Measurements from ENCODE around the gene MANSC1. TPM values are rescaled to one million over a fixed set of nuclear protein-coding genes. Genes with fewer than 3 reads are reported as not detected.
A peak's percentile ranks its signal among the peaks of the same experiment; 100 is the strongest.

MANSC1 gene
- total and polyA plus RNA-seq, 9 of the 15 experiments (the other 6 are each of a cell fraction or from before 2014, with no cell fraction given) = 0.76 to 8.6 (median 3.1) TPM

GRCh38 chr12:12384571-12385340, 34.7 kb upstream of the MANSC1 start:
- in situ Hi-C loops (cut with MboI) = no loop called here
- FAIRE-seq (no peak), DNase-seq (ENCODE audit: extremely low read depth in 1 of 4, low spot score in 3 of 4) (peak; percentile 13 to 41 (median 16)), ATAC-seq (peak; percentile 71)
- Histone ChIP-seq H2AFZ (ENCODE audit: low read depth, low read length) (no peak overlapping the region), H3K4me2 (ENCODE audit: insufficient read depth, low read length) (peak overlapping the region; percentile 38; the same call in 1 of the 2 replicates), H3K9me3 (replicated peaks; ENCODE audit: control insufficient read depth, insufficient read depth, low read depth, low read length) (no peaks in the 10 kb centered on the region), H3K79me2 (ENCODE audit: control insufficient read depth, insufficient read depth, low read length) (no peaks in the 10 kb centered on the region), H3K27ac (ENCODE audit: extremely low read depth, low read depth, low read length) (no peak overlapping the region), H3K4me3 (no peak overlapping the region), H3K36me3 (ENCODE audit: control insufficient read depth, insufficient read depth, low read length) (0 out of 3 replicates have a peak, but pooled peaks cover 2% of the 10 kb centered on the region), H3K4me1 (replicated peaks in 1 of 2; ENCODE audit: control insufficient read depth in 2 of 2, insufficient read depth in 2 of 2, low read length in 2 of 2) (peaks cover 3 to 13% of the 10 kb centered on the region in 2 experiments; a peak in 3 of 5 replicates), H3K9ac (ENCODE audit: insufficient read depth in 1 of 2, low read depth in 2 of 2, low read length in 2 of 2) (no peak overlapping the region), H3K9me1 (ENCODE audit: control insufficient read depth, insufficient read depth, low read length) (no peaks in the 10 kb centered on the region), H3K27me3 (ENCODE audit: control insufficient read depth in 2 of 2, insufficient read depth in 2 of 2, low read length in 2 of 2) (no peaks in the 10 kb centered on the region), H4K20me1 (replicated peaks; ENCODE audit: control insufficient read depth, insufficient read depth, low read length) (no peaks in the 10 kb centered on the region)
- TF ChIP-seq RAD51 (IDR thresholded peaks at IDR 0.05; ENCODE audit: borderline replicate concordance, low read depth) (peak; percentile 67), TFE3 (CRISPR knock-in tag; IDR thresholded peaks at IDR 0.05) (peak; percentile 52; the same call in 1 of the 2 replicates), ARID3B (CRISPR knock-in tag; IDR thresholded peaks at IDR 0.05; ENCODE audit: borderline replicate concordance) (no peak), SREBF2 (CRISPR knock-in tag; IDR thresholded peaks at IDR 0.05) (no peak), TOE1 (IDR thresholded peaks at IDR 0.05; ENCODE audit: borderline replicate concordance) (peak; percentile 48; the same call in 1 of the 2 replicates), TOE1 (CRISPR knock-in tag; IDR thresholded peaks at IDR 0.05; ENCODE audit: borderline replicate concordance, low read depth) (no peak), KLF1 (tag; IDR thresholded peaks at IDR 0.05) (no peak), ZNF282 (CRISPR knock-in tag; IDR thresholded peaks at IDR 0.05) (no peak), HNRNPLL (IDR thresholded peaks at IDR 0.05; ENCODE audit: low read depth, low read length, poor library complexity, severe bottlenecking) (no peak), BHLHE40 (IDR thresholded peaks at IDR 0.05; ENCODE audit: low read length) (0 out of 2 replicates have a peak, but pooled peaks have one; percentile 24), USF1 (CRISPR knock-in tag; IDR thresholded peaks at IDR 0.05) (peak; percentile 63), E2F1 (CRISPR knock-in tag; IDR thresholded peaks at IDR 0.05) (no peak), USF2 (CRISPR knock-in tag; IDR thresholded peaks at IDR 0.05) (peak; percentile 77), MAFG (tag; conservative IDR thresholded peaks at IDR 0.05) (no peak)
- intact Hi-C loops (cut with micrococcal nuclease) = loop anchor here (10.0 kb wide), 1 partner anchor 110 kb away; no protein-coding TSS in a partner anchor
- ChIA-PET CTCF (ENCODE audit: low intra/inter-chr PET ratio) (no interaction called here), POLR2A (interaction anchor here (0.7 kb wide), 1 partner anchor 90 kb away, joined by 3 read pairs; no protein-coding TSS in a partner anchor)
- WGBS (ENCODE audit: insufficient coverage, low coverage, missing lambda C conversion rate) = 26% methylated on average over 6 of the region's 7 CpGs
- BruUV-seq (replicated peaks) = no TSS peak

Measured in K562 (cell line).